ACHN (cell line): ENCODE results near the gene MMP12.

ENCODE experiments used
- DNase-seq: peaks from one replicate; pipeline ENCODE4 v3.0.0-alpha.2; 2015
- in situ Hi-C: cut with HindIII; loops from 2 replicates; pipeline ENCODE4 v1.10.0; 2017; ENCODE audit warnings: low sequenced_read_pairs, low pct_ligation_motif_present, low pct_unique_long_range_greater_than_20kb

Gene MMP12

DNA sequence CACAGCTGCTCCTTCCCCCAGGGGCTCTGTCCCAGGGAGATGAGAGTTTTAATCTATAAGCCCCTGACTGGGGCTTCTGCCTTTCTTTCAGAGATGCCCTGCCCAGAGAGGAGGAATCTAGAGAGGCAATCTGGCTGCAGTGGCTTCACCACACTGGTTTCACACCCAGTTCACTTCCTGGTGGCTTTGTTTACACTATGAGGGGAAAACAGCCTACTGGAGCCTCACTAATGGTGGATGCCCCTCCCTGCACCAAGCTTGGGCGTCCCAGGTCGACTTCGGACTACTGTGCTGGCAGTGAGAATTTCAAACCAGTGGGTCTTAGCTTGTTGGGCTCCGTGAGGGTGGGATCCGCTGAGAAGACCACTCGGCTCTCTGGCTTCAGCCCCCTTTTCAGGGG lies 55.3 kb downstream of the MMP12 start:
- in situ Hi-C loops, result no loop called here
- DNase-seq, result no peak

- in situ Hi-C loops, result no loop called here
- no peak for DNase-seq
Observed at GRCh38 chr11:102813484-102813883, 61.3 kb downstream of the MMP12 start.
